GM23338 (cell line): Measurements from ENCODE around the gene TMEM190. TPM values are rescaled to one million over a fixed set of nuclear protein-coding genes. Genes with fewer than 3 reads are reported as not detected.
A peak's percentile ranks its signal among the peaks of the same experiment; 100 is the strongest.

Experiments used
- ATAC-seq: fragments of 200-7000 bp; cut with Tn5 transposase; 3 replicates; pipeline ENCODE4 v1.9.1; 2020
- DNase-seq: peaks from one replicate; pipeline ENCODE4 v3.0.0-alpha.2; 2015; ENCODE audit warnings: low spot score
- H2AFZ ChIP-seq: fragments of 200-600 bp; sonication (generic); 2 replicates; pipeline ENCODE4 v1.8.0; 2016; ENCODE audit warnings: antibody characterized with exemption, mild to moderate bottlenecking, moderate library complexity
- H3F3A ChIP-seq: fragments of 200-600 bp; sonication (generic); replicated peaks from 2 replicates; pipeline ENCODE4 v1.8.0; 2017; ENCODE audit warnings: antibody characterized with exemption, mixed run types, low read depth
- H3K27ac ChIP-seq: fragments of 200-600 bp; sonication (generic); 2 replicates; pipeline ENCODE4 v1.6.1; 2016; ENCODE audit warnings: low read depth
- H3K27me3 ChIP-seq: fragments of 200-600 bp; sonication (generic); 2 replicates; pipeline ENCODE4 v1.8.0; 2016; ENCODE audit warnings: mild to moderate bottlenecking, mixed run types, moderate library complexity; ENCODE audit not compliant: insufficient read depth
- H3K36me3 ChIP-seq: fragments of 200-600 bp; sonication (generic); 2 replicates; pipeline ENCODE4 v1.8.0; 2016; ENCODE audit warnings: mild to moderate bottlenecking; ENCODE audit not compliant: insufficient read depth
- H3K4me1 ChIP-seq: fragments of 200-600 bp; sonication (generic); 2 replicates; pipeline ENCODE4 v1.8.0; 2016; ENCODE audit warnings: mild to moderate bottlenecking, moderate library complexity; ENCODE audit not compliant: insufficient read depth
- H3K4me2 ChIP-seq: fragments of 200-600 bp; sonication (generic); 2 replicates; pipeline ENCODE4 v1.7.1; 2017; ENCODE audit warnings: mixed run types
- H3K4me3 ChIP-seq: fragments of 200-600 bp; sonication (generic); 2 replicates; pipeline ENCODE4 v1.6.1; 2016; ENCODE audit warnings: mixed run types
- H3K79me2 ChIP-seq: fragments of 200-600 bp; sonication (generic); replicated peaks from 2 replicates; pipeline ENCODE4 v1.8.0; 2017; ENCODE audit warnings: mild to moderate bottlenecking; ENCODE audit not compliant: insufficient read depth
- H3K9me2 ChIP-seq: fragments of 200-600 bp; sonication (generic); 2 replicates; pipeline ENCODE4 v1.8.0; 2017; ENCODE audit not compliant: insufficient read depth
- H4K20me1 ChIP-seq: fragments of 200-600 bp; sonication (generic); replicated peaks from 2 replicates; pipeline ENCODE4 v1.8.0; 2017; ENCODE audit warnings: mild to moderate bottlenecking; ENCODE audit not compliant: insufficient read depth
- H3K27ac Mint-ChIP-seq: 2 replicates; pipeline ENCODE4 v1.8.0; 2020; ENCODE audit warnings: inconsistent platforms, mild to moderate bottlenecking, moderate library complexity, mixed read lengths
- H3K27me3 Mint-ChIP-seq: 3 replicates; pipeline ENCODE4 v1.8.0; 2022; ENCODE audit warnings: low read depth, mild to moderate bottlenecking, moderate library complexity, mixed read lengths, inconsistent platforms; ENCODE audit not compliant: insufficient read depth, poor library complexity
- H3K36me3 Mint-ChIP-seq: 3 replicates; pipeline ENCODE4 v1.8.0; 2021; ENCODE audit warnings: low read depth, mild to moderate bottlenecking, inconsistent platforms, moderate library complexity, mixed read lengths
- H3K4me1 Mint-ChIP-seq: 3 replicates; pipeline ENCODE4 v1.8.0; 2020; ENCODE audit warnings: mild to moderate bottlenecking, inconsistent platforms, mixed read lengths
- H3K4me3 Mint-ChIP-seq: 3 replicates; pipeline ENCODE4 v1.8.0; 2021; ENCODE audit warnings: moderate library complexity, mild to moderate bottlenecking, inconsistent platforms, mixed read lengths
- H3K9me3 Mint-ChIP-seq: 3 replicates; pipeline ENCODE4 v1.8.0; 2020; ENCODE audit warnings: moderate library complexity, mild to moderate bottlenecking, inconsistent platforms, mixed read lengths
- CREB1 ChIP-seq: fragments of 250-450 bp; sonication (Bioruptor Pico); IDR thresholded peaks from 2 replicates; pipeline ENCODE4 v1.5.0; 2020; ENCODE audit warnings: low read depth, mild to moderate bottlenecking, moderate library complexity
- EZH2 ChIP-seq: fragments of 200-600 bp; sonication (generic); IDR thresholded peaks from one replicate; pipeline ENCODE4 v1.8.0; 2017; ENCODE audit warnings: antibody characterized with exemption, mild to moderate bottlenecking, low read depth; ENCODE audit not compliant: unreplicated experiment
- EZH2phosphoT487 ChIP-seq: fragments of 200-600 bp; sonication (generic); IDR thresholded peaks from one replicate; pipeline ENCODE4 v1.8.1; 2018; ENCODE audit warnings: antibody characterized with exemption; ENCODE audit not compliant: unreplicated experiment
- POLR2AphosphoS5 ChIP-seq: IDR thresholded peaks from 2 replicates; pipeline ENCODE4 v1.6.1; 2016; ENCODE audit warnings: antibody characterized with exemption, low read depth
- STAT1 ChIP-seq: IDR thresholded peaks from one replicate; pipeline ENCODE4 v1.6.1; 2016; ENCODE audit warnings: antibody characterized with exemption; ENCODE audit not compliant: unreplicated experiment
- ZNF114 ChIP-seq: fragments of 250-450 bp; sonication (Bioruptor Pico); IDR thresholded peaks from 2 replicates; pipeline ENCODE4 v1.5.0; 2020; ENCODE audit warnings: mild to moderate bottlenecking, moderate library complexity
- ZNF331 ChIP-seq: fragments of 250-450 bp; sonication (Bioruptor Pico); IDR thresholded peaks from 2 replicates; pipeline ENCODE4 v1.5.0; 2020; ENCODE audit warnings: low read depth, mild to moderate bottlenecking, moderate library complexity
- polyA plus RNA-seq: library from polyadenylated mRNA; unstranded; fragments of >200 nt; fragmentation: Nextera tagmentation; extraction: Ambion mirVana; gene quantifications from 2 replicates; pipeline ENCODE4 v1.2.1, GENCODE V29; 2016
- total RNA-seq: library from RNA; depleted of rRNA; stranded (reverse); fragments of >200 nt; shearing (Covaris generic); gene quantifications from 2 replicates; pipeline ENCODE4 v1.2.3, GENCODE V29; 2014
- TF ChIP-seq, protein P1 (sequence below): IDR thresholded peaks from one replicate; pipeline ENCODE4 v1.6.1; 2018; ENCODE audit warnings: antibody characterized with exemption; ENCODE audit not compliant: unreplicated experiment
- TF ChIP-seq, protein P2 (sequence below): IDR thresholded peaks from 2 replicates; pipeline ENCODE4 v1.6.1; 2016; ENCODE audit warnings: antibody characterized with exemption
- TF ChIP-seq, protein P3 (sequence below): fragments of 250-450 bp; sonication (Bioruptor Pico); IDR thresholded peaks from 2 replicates; pipeline ENCODE4 v1.5.0; 2020; ENCODE audit warnings: mild to moderate bottlenecking, moderate library complexity

TMEM190 gene
- total and polyA plus RNA-seq, 2 experiments from 2014 or later = 4.8 TPM; not detected in 1

DNA sequence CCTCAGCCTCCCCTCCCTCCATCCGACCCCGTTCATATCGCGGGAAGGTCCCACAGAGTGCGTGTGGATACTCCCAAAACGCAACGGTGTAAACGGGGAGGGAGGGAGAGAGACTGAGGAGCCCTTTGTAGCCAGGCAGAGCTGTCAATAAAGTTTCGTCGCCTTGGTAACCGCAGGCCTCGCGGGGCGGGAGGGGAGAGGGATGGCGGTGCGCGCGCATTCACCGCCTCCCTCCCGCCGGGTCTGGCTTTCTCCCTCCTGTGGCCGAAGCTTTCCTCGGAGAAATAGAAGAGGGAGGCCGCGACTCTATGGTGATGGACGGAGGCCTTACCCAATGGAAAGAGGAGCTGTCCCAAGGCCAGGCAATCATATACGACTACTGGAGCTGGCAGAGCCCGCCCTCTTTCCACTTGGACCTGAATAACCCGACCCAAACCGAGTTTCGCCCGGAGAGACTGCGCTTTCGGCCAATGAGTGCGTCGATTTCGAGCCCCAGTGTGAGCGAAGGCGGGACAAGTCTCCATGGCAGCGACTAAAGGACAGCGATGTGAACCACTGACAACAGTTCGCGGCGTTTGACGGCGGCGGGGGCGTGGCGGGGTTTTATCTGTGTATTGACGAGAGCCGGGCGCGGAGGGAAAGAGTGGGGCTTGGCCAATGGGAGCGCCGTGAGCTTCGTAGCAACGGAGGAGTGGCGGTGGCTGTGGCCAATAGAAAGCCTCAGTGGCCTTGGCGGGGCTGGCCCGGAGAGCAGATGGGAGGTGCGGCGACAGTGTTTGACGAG lies 37.3 kb upstream of the TMEM190 start, which contains the start of gene KMT5C (continued):
- TF ChIP-seq ZNF331 (CRISPR knock-in tag) = no peak
- TF ChIP-seq, protein P1, sequence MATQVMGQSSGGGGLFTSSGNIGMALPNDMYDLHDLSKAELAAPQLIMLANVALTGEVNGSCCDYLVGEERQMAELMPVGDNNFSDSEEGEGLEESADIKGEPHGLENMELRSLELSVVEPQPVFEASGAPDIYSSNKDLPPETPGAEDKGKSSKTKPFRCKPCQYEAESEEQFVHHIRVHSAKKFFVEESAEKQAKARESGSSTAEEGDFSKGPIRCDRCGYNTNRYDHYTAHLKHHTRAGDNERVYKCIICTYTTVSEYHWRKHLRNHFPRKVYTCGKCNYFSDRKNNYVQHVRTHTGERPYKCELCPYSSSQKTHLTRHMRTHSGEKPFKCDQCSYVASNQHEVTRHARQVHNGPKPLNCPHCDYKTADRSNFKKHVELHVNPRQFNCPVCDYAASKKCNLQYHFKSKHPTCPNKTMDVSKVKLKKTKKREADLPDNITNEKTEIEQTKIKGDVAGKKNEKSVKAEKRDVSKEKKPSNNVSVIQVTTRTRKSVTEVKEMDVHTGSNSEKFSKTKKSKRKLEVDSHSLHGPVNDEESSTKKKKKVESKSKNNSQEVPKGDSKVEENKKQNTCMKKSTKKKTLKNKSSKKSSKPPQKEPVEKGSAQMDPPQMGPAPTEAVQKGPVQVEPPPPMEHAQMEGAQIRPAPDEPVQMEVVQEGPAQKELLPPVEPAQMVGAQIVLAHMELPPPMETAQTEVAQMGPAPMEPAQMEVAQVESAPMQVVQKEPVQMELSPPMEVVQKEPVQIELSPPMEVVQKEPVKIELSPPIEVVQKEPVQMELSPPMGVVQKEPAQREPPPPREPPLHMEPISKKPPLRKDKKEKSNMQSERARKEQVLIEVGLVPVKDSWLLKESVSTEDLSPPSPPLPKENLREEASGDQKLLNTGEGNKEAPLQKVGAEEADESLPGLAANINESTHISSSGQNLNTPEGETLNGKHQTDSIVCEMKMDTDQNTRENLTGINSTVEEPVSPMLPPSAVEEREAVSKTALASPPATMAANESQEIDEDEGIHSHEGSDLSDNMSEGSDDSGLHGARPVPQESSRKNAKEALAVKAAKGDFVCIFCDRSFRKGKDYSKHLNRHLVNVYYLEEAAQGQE = no peak
- no peak for TF ChIP-seq EZH2
- no peak for TF ChIP-seq EZH2phosphoT487
- TF ChIP-seq CREB1 (CRISPR knock-in tag) = peak; percentile 94
- no peak for TF ChIP-seq ZNF114
- TF ChIP-seq POLR2AphosphoS5 = peak; percentile 68
- TF ChIP-seq, protein P2, sequence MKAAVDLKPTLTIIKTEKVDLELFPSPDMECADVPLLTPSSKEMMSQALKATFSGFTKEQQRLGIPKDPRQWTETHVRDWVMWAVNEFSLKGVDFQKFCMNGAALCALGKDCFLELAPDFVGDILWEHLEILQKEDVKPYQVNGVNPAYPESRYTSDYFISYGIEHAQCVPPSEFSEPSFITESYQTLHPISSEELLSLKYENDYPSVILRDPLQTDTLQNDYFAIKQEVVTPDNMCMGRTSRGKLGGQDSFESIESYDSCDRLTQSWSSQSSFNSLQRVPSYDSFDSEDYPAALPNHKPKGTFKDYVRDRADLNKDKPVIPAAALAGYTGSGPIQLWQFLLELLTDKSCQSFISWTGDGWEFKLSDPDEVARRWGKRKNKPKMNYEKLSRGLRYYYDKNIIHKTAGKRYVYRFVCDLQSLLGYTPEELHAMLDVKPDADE = no peak
- TF ChIP-seq STAT1 = no peak

DNA sequence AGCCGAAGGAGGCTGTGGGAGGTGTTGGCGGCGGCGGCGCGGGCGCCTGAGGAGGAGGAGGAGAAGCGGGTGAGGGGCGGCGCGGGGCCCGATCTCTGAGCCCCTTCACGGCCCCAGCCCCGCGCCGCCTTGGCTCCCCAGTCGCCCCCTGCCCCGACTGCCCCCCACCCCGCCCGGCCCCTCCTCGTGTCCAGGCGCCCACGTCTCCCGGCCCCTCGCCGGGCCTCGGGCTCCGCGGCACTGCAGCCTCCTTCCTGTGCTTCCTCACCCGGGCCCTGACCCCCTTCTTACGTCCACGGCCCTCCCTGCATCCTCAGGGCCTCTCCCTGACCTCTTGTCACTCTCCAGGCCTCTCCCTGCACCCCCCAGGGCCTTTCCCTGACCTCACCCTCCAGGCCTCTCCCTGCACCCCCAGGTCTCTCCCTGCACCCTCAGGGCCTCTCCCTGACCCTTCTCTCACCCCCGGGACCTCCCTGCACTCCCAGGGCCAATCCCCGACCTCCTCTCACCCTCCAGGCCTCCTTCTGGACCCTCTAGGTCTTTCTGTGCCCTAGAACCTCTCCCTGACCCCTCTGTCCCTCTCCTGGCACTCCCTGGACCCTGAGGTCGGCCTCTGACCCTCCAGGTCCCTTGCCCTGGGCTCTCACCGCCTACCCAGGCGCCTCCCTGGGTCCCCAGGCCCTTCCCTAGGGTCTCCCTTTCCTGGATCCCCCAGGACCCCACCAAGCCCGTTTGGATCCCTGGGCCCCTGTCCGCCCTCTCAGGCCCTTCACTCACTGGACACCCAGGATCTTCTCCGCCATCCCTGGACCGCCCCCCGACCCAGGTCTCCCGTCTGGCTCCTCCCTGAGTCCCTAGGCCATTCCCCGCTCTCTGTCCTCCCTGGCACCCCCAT lies 36.5 kb upstream of the TMEM190 start:
- H3F3A ChIP-seq = no peaks in the 10 kb centered on the region; the same call in 1 of the 2 replicates
- H3K4me2 ChIP-seq = peak overlapping the region; percentile 96
- peak overlapping the region; percentile 90 for H3K4me3 Mint-ChIP-seq
- peak overlapping the region; percentile 84 for H3K4me3 ChIP-seq
- H2AFZ ChIP-seq = no peak overlapping the region
- H3K36me3 Mint-ChIP-seq = peaks cover 31% of the 10 kb centered on the region
- ATAC-seq (peak; percentile 1), DNase-seq (no peak)
- no peaks in the 10 kb centered on the region for H3K27me3 ChIP-seq
- H3K79me2 ChIP-seq = no peaks in the 10 kb centered on the region
- peaks cover 17% of the 10 kb centered on the region for H3K4me1 Mint-ChIP-seq
- 0 out of 2 replicates have a peak overlapping the region, but pooled peaks have one; percentile 72 for H3K27ac ChIP-seq
- H3K27me3 Mint-ChIP-seq = peaks cover 17% of the 10 kb centered on the region
- TF ChIP-seq, protein P3, sequence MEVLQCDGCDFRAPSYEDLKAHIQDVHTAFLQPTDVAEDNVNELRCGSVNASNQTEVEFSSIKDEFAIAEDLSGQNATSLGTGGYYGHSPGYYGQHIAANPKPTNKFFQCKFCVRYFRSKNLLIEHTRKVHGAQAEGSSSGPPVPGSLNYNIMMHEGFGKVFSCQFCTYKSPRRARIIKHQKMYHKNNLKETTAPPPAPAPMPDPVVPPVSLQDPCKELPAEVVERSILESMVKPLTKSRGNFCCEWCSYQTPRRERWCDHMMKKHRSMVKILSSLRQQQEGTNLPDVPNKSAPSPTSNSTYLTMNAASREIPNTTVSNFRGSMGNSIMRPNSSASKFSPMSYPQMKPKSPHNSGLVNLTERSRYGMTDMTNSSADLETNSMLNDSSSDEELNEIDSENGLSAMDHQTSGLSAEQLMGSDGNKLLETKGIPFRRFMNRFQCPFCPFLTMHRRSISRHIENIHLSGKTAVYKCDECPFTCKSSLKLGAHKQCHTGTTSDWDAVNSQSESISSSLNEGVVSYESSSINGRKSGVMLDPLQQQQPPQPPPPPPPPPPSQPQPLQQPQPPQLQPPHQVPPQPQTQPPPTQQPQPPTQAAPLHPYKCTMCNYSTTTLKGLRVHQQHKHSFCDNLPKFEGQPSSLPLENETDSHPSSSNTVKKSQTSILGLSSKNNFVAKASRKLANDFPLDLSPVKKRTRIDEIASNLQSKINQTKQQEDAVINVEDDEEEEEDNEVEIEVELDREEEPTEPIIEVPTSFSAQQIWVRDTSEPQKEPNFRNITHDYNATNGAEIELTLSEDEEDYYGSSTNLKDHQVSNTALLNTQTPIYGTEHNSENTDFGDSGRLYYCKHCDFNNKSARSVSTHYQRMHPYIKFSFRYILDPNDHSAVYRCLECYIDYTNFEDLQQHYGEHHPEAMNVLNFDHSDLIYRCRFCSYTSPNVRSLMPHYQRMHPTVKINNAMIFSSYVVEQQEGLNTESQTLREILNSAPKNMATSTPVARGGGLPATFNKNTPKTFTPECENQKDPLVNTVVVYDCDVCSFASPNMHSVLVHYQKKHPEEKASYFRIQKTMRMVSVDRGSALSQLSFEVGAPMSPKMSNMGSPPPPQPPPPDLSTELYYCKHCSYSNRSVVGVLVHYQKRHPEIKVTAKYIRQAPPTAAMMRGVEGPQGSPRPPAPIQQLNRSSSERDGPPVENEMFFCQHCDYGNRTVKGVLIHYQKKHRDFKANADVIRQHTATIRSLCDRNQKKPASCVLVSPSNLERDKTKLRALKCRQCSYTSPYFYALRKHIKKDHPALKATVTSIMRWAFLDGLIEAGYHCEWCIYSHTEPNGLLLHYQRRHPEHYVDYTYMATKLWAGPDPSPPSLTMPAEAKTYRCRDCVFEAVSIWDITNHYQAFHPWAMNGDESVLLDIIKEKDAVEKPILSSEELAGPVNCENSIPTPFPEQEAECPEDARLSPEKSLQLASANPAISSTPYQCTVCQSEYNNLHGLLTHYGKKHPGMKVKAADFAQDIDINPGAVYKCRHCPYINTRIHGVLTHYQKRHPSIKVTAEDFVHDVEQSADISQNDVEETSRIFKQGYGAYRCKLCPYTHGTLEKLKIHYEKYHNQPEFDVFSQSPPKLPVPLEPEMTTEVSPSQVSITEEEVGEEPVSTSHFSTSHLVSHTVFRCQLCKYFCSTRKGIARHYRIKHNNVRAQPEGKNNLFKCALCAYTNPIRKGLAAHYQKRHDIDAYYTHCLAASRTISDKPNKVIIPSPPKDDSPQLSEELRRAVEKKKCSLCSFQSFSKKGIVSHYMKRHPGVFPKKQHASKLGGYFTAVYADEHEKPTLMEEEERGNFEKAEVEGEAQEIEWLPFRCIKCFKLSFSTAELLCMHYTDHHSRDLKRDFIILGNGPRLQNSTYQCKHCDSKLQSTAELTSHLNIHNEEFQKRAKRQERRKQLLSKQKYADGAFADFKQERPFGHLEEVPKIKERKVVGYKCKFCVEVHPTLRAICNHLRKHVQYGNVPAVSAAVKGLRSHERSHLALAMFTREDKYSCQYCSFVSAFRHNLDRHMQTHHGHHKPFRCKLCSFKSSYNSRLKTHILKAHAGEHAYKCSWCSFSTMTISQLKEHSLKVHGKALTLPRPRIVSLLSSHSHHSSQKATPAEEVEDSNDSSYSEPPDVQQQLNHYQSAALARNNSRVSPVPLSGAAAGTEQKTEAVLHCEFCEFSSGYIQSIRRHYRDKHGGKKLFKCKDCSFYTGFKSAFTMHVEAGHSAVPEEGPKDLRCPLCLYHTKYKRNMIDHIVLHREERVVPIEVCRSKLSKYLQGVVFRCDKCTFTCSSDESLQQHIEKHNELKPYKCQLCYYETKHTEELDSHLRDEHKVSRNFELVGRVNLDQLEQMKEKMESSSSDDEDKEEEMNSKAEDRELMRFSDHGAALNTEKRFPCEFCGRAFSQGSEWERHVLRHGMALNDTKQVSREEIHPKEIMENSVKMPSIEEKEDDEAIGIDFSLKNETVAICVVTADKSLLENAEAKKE = no peak
- peak; percentile 75 for TF ChIP-seq POLR2AphosphoS5
- H3K27ac Mint-ChIP-seq = peak overlapping the region; percentile 99
- no peaks in the 10 kb centered on the region; the same call in 1 of the 2 replicates for H3K36me3 ChIP-seq
- H3K9me3 Mint-ChIP-seq = peaks cover 2% of the 10 kb centered on the region; the same call in 1 of the 3 replicates
- peaks cover 12% of the 10 kb centered on the region; the same call in 1 of the 2 replicates for H3K4me1 ChIP-seq
- H3K9me2 ChIP-seq = no peaks in the 10 kb centered on the region; the same call in 1 of the 2 replicates
- H4K20me1 ChIP-seq = 0 out of 2 replicates have a peak, but pooled peaks cover 3% of the 10 kb centered on the region
